T-cell (primary cell): ENCODE results near the gene SAMD1. TPM values are rescaled to one million over a fixed set of nuclear protein-coding genes. Genes with fewer than 3 reads are reported as not detected.

Experiments used
- ATAC-seq, 4 experiments: fragments of 200-7000 bp in 3 of 4; fragments of 150-1000 bp in 1 of 4; cut with Tn5 transposase; replicated peaks in 1 of 4; 1 replicate in 3 of 4; 2 replicates in 1 of 4; pipeline ENCODE4 v1.10.0; 2021; ENCODE audit warnings: moderate library complexity in 3 of 4, mild to moderate bottlenecking in 2 of 4, moderate number of reproducible peaks in 1 of 4
- CTCF ChIA-PET, 2 donors: fragments of 300-600 bp; sonication (Branson Sonifier 250); formaldehyde crosslinking; loops; one replicate each; lab custom pipeline; 2022; ENCODE audit warnings: antibody characterized with exemption in 2 of 2; lab: Charles Lee
- POLR2A ChIA-PET, 2 donors: fragments of 300-600 bp; sonication (Branson Sonifier 250); formaldehyde crosslinking; loops; one replicate each; lab custom pipeline; 2022; ENCODE audit warnings: antibody characterized with exemption in 2 of 2; lab: Charles Lee
- DNase-seq, 35 experiments: peaks; one replicate each; pipeline versions ENCODE4 v3.0.0 to v3.0.0-alpha.2; 2013 to 2023
- H3K27ac ChIP-seq: one replicate; pipeline ENCODE4 v1.5.1; 2013; ENCODE audit warnings: low read length
- H3K27me3 ChIP-seq, 2 experiments: replicated peaks in 1 of 2; 1 replicate in 1 of 2; 2 replicates in 1 of 2; pipeline versions ENCODE4 v1.6.1 to v1.7.0; 2013; ENCODE audit warnings: low read length in 1 of 2, mixed read lengths in 1 of 2; ENCODE audit not compliant: control insufficient read depth in 2 of 2, insufficient read depth in 2 of 2; ENCODE audit errors: extremely low read depth in 1 of 2
- H3K36me3 ChIP-seq, 2 donors: 1 replicate in 1 of 2; 2 replicates in 1 of 2; pipeline versions ENCODE4 v1.6.1 to v1.7.0; 2013; ENCODE audit warnings: low read length in 1 of 2; ENCODE audit not compliant: control insufficient read depth in 2 of 2, insufficient read depth in 1 of 2; ENCODE audit errors: extremely low read depth in 1 of 2
- H3K4me1 ChIP-seq, 2 experiments: 1 replicate in 1 of 2; 2 replicates in 1 of 2; pipeline versions ENCODE4 v1.6.1 to v1.7.0; 2013; ENCODE audit warnings: low read length in 2 of 2, mixed read lengths in 1 of 2; ENCODE audit not compliant: insufficient read depth in 2 of 2, control insufficient read depth in 1 of 2; ENCODE audit errors: extremely low read depth in 1 of 2
- H3K4me3 ChIP-seq, 2 donors: 1 replicate in 1 of 2; 2 replicates in 1 of 2; pipeline versions ENCODE4 v1.5.1 to v1.7.0; 2013; ENCODE audit warnings: mild to moderate bottlenecking in 2 of 2, low read length in 1 of 2, moderate library complexity in 1 of 2; ENCODE audit not compliant: control insufficient read depth in 1 of 2; ENCODE audit errors: extremely low read depth in 1 of 2
- H3K9me3 ChIP-seq: 2 replicates; pipeline ENCODE4 v1.7.0; 2013
- H3K27ac Mint-ChIP-seq, 2 donors: one replicate each; pipeline ENCODE4 v1.8.0; 2020 to 2021; ENCODE audit warnings: mild to moderate bottlenecking in 2 of 2, mixed read lengths in 2 of 2
- H3K27me3 Mint-ChIP-seq, 2 donors: one replicate each; pipeline ENCODE4 v1.8.0; 2021 to 2022; ENCODE audit warnings: mixed read lengths in 2 of 2
- H3K36me3 Mint-ChIP-seq: one replicate; pipeline ENCODE4 v1.8.0; 2021; ENCODE audit warnings: mixed read lengths
- H3K4me1 Mint-ChIP-seq, 3 donors: one replicate each; pipeline ENCODE4 v1.8.0; 2020 to 2022; ENCODE audit warnings: mixed read lengths in 3 of 3, mild to moderate bottlenecking in 1 of 3
- H3K4me3 Mint-ChIP-seq, 3 donors: one replicate each; pipeline ENCODE4 v1.8.0; 2020 to 2022; ENCODE audit warnings: mild to moderate bottlenecking in 3 of 3, mixed read lengths in 3 of 3, moderate library complexity in 3 of 3
- H3K9me3 Mint-ChIP-seq, 3 donors: one replicate each; pipeline ENCODE4 v1.8.0; 2020 to 2022; ENCODE audit warnings: mixed read lengths in 3 of 3
- WGBS: methylation state at CpG from one replicate; pipeline ENCODE4 v1.1.5; 2013; ENCODE audit warnings: missing lambda C conversion rate; ENCODE audit not compliant: insufficient coverage; 5-methylcytosine and 5-hydroxymethylcytosine counted together
- total RNA-seq, 35 experiments: library from RNA in 6 of 35; stranded (reverse) in 6 of 35; fragments of 120-200 nt in 1 of 35; gene quantifications; one replicate each; pipeline versions ENCODE4 v1.2.1 to v1.2.4 and lab custom pipeline; 2013 to 2026

Gene SAMD1
- total RNA-seq, 5 donors from 2014 or later (not counting 1 experiment from before 2014, with no cell fraction given) = 38.9 to 75.0 (median 59.2) TPM

DNA sequence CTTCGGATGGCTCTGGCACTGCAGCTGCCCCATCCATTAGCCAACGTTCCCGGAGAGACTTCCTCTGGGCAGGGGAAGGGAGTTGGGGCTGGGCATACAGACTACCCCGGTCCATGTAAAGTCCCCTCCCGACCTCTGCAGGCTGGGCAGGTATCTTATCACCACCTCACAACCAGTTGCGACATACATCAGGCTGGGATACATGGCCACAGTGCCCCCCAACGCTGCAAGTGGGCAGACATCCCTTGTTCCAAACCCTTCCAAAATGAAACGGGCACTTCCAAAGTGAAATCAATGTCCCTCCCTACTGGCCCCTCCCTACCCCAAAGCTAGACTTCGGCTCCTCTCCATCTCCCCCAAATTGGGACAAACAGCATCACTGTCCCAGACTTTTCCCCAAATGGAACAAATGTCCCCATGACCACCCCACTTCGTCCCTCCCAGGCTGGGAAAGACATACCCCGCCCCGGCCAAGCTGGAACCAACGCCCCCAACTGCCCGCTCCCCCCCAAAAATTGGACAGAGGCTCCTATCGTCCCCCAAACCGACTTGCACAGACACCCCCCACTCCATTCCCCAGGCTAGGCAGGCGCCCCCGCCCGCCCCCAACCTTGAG is 33.7 kb downstream of the SAMD1 start:
- no peak overlapping the region for H3K4me3 ChIP-seq
- H3K4me1 ChIP-seq = peaks cover 3 to 24% of the 10 kb centered on the region in 2 experiments
- ChIA-PET CTCF (interaction anchor here (0.5 to 0.6 kb wide), 4 partner anchors 53 to 272 kb away, joined by 3 to 6 read pairs (median 4); no protein-coding TSS in a partner anchor), POLR2A (no interaction called here)
- H3K27me3 ChIP-seq = peaks cover 4 to 54% of the 10 kb centered on the region in 2 experiments
- no peaks in the 10 kb centered on the region for H3K9me3 Mint-ChIP-seq
- H3K36me3 ChIP-seq = peaks cover 12 to 14% of the 10 kb centered on the region in 2 donors
- ATAC-seq (no peak), DNase-seq (no peak)
- H3K27ac ChIP-seq = no peak overlapping the region
- no peaks in the 10 kb centered on the region for H3K9me3 ChIP-seq
- H3K4me1 Mint-ChIP-seq = peaks cover 14 to 32% (median 23%) of the 10 kb centered on the region in 3 donors
- H3K27me3 Mint-ChIP-seq = peaks cover 19 to 31% of the 10 kb centered on the region in 2 donors
- 48% methylated on average over 11 of the region's 19 CpGs for WGBS
- peaks cover 11% of the 10 kb centered on the region for H3K36me3 Mint-ChIP-seq
- H3K27ac Mint-ChIP-seq = no peak overlapping the region
- H3K4me3 Mint-ChIP-seq = peak overlapping the region; percentile 31 to 75 (median 41)

- peaks cover 15% of the 10 kb centered on the region for H3K36me3 Mint-ChIP-seq
- no peak overlapping the region for H3K27ac Mint-ChIP-seq
- H3K27me3 Mint-ChIP-seq = peaks cover 19 to 26% of the 10 kb centered on the region in 2 donors
- CTCF ChIA-PET = interaction anchor here in 1 of 2 donors (0.6 kb wide), 1 partner anchor 147 kb away, joined by 4 read pairs; no protein-coding TSS in a partner anchor
- no peaks in the 10 kb centered on the region for H3K9me3 Mint-ChIP-seq
- 97% methylated on average over 8 of the region's 10 CpGs for WGBS
- H3K27ac ChIP-seq = no peak overlapping the region
- ATAC-seq (no peak), DNase-seq (no peak)
- H3K4me1 ChIP-seq = peaks cover 3 to 24% of the 10 kb centered on the region in 2 experiments
- no peak overlapping the region for H3K4me3 ChIP-seq
- H3K4me3 Mint-ChIP-seq = peak overlapping the region in 2 of 3 donors; percentile 31 to 75
- peaks cover 4 to 47% of the 10 kb centered on the region in 2 experiments for H3K27me3 ChIP-seq
- peaks cover 14 to 21% of the 10 kb centered on the region in 2 donors for H3K36me3 ChIP-seq
- peaks cover 14 to 32% (median 23%) of the 10 kb centered on the region in 3 donors for H3K4me1 Mint-ChIP-seq
- POLR2A ChIA-PET = no interaction called here
- H3K9me3 ChIP-seq = no peaks in the 10 kb centered on the region
Observed at GRCh38 chr19:14056069-14056666, 34.4 kb downstream of the SAMD1 start.

DNA sequence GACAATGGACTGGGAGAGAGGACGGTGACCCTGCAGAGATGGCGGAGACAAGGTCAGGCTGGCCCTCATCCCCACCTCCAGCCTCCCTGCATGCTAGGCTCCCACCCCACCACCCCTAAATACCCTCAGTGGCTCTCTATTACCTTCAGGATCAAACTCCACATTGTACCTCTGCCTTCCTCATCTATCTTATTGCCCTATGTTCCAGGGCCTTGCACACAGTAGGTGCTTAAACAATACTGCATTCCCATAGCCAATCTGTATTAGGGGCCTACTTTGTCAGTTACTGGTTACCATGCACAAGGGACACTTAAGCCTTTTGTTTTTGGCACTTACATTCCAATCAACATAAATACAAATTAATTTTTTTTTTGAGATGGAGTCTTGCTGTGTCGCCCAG is 35.2 kb downstream of the SAMD1 start:
- CTCF ChIA-PET = no interaction called here
- 95% methylated on average over 3 of the region's 3 CpGs for WGBS

GRCh38 chr19:14054721-14055120 is 35.8 kb downstream of the SAMD1 start:
- ATAC-seq = peak in 1 of 4 experiments; percentile 16
- DNase-seq = no peak
- no peaks in the 10 kb centered on the region for H3K9me3 Mint-ChIP-seq
- no peak overlapping the region for H3K4me3 ChIP-seq
- WGBS = 30% methylated on average over 6 of the region's 11 CpGs
- H3K27me3 ChIP-seq = peaks cover 3 to 33% of the 10 kb centered on the region in 2 experiments
- ChIA-PET POLR2A (no interaction called here), CTCF (no interaction called here)
- H3K4me1 Mint-ChIP-seq = peaks cover 14 to 32% (median 22%) of the 10 kb centered on the region in 3 donors
- peaks cover 17 to 20% of the 10 kb centered on the region in 2 donors for H3K27me3 Mint-ChIP-seq
- no peak overlapping the region for H3K27ac ChIP-seq
- no peaks in the 10 kb centered on the region for H3K9me3 ChIP-seq
- H3K4me1 ChIP-seq = peaks cover 3 to 23% of the 10 kb centered on the region in 2 experiments
- H3K27ac Mint-ChIP-seq = no peak overlapping the region
- H3K36me3 ChIP-seq = peaks cover 16 to 34% of the 10 kb centered on the region in 2 donors
- H3K4me3 Mint-ChIP-seq = no peak overlapping the region
- peaks cover 23% of the 10 kb centered on the region for H3K36me3 Mint-ChIP-seq

More for the DNA sequence above, 35.2 kb downstream of the SAMD1 start:
- no peaks in the 10 kb centered on the region for H3K9me3 Mint-ChIP-seq
- peaks cover 14 to 32% (median 23%) of the 10 kb centered on the region in 3 donors for H3K4me1 Mint-ChIP-seq
- peaks cover 14 to 28% of the 10 kb centered on the region in 2 donors for H3K36me3 ChIP-seq
- H3K4me3 Mint-ChIP-seq = no peak overlapping the region
- H3K4me1 ChIP-seq = peaks cover 3 to 24% of the 10 kb centered on the region in 2 experiments
- no peak overlapping the region for H3K27ac ChIP-seq
- H3K4me3 ChIP-seq = no peak overlapping the region
- no peak overlapping the region for H3K27ac Mint-ChIP-seq
- peaks cover 17% of the 10 kb centered on the region for H3K36me3 Mint-ChIP-seq
- ATAC-seq = peak in 1 of 4 experiments; percentile 5
- POLR2A ChIA-PET = no interaction called here
- no peak for DNase-seq
- peaks cover 19 to 23% of the 10 kb centered on the region in 2 donors for H3K27me3 Mint-ChIP-seq
- no peaks in the 10 kb centered on the region for H3K9me3 ChIP-seq
- H3K27me3 ChIP-seq = peaks cover 4 to 40% of the 10 kb centered on the region in 2 experiments

DNA sequence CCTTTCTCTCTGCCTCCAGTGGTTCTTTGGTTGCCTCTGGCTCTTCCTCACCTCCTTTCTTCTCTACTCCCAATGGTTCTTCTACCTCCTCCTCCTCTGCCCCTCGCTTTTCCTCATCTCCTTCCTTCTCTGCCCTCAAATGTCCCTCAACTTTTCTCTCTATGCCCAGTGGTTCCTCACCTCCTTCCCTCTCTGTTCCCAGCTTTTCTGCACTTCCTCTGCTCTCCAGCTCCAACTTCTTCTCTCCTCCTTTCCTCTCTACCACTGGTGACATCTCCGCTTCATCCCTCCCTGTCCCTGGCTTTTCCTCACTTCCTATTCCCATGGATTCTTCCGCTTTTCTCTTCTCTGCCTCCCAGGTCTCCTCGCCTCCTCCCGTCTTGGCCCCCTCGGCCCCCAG is 36.5 kb downstream of the SAMD1 start:
- H3K36me3 ChIP-seq = peaks cover 16 to 40% of the 10 kb centered on the region in 2 donors
- 78% methylated on average over 4 of the region's 6 CpGs for WGBS
- ChIA-PET CTCF (no interaction called here), POLR2A (no interaction called here)
- H3K27me3 ChIP-seq = peaks cover 2 to 27% of the 10 kb centered on the region in 2 experiments
- ATAC-seq (no peak), DNase-seq (no peak)
- no peak overlapping the region for H3K27ac ChIP-seq
- H3K4me1 ChIP-seq = peaks cover 3 to 20% of the 10 kb centered on the region in 2 experiments
- H3K9me3 Mint-ChIP-seq = no peaks in the 10 kb centered on the region
- H3K4me3 Mint-ChIP-seq = no peak overlapping the region
- H3K27me3 Mint-ChIP-seq = peaks cover 14 to 16% of the 10 kb centered on the region in 2 donors
- H3K4me3 ChIP-seq = no peak overlapping the region
- H3K9me3 ChIP-seq = no peaks in the 10 kb centered on the region
- H3K4me1 Mint-ChIP-seq = peaks cover 14 to 32% (median 18%) of the 10 kb centered on the region in 3 donors
- H3K27ac Mint-ChIP-seq = peak overlapping the region in 1 of 2 donors; percentile 25
- H3K36me3 Mint-ChIP-seq = peaks cover 23% of the 10 kb centered on the region

GRCh38 chr19:14053500-14053899 is 37.1 kb downstream of the SAMD1 start:
- peaks cover 3 to 14% of the 10 kb centered on the region in 2 experiments for H3K4me1 ChIP-seq
- H3K4me3 ChIP-seq = no peak overlapping the region
- ChIA-PET POLR2A (no interaction called here), CTCF (interaction anchor here in 1 of 2 donors (0.5 kb wide), 1 partner anchor 91 kb away, joined by 3 read pairs; no protein-coding TSS in a partner anchor)
- DNase-seq (no peak), ATAC-seq (no peak)
- Mint-ChIP-seq H3K27ac (no peak overlapping the region), H3K27me3 (peaks cover 9 to 10% of the 10 kb centered on the region in 2 donors), H3K36me3 (peaks cover 26% of the 10 kb centered on the region), H3K4me1 (peaks cover 8 to 27% (median 12%) of the 10 kb centered on the region in 3 donors), H3K9me3 (no peaks in the 10 kb centered on the region), H3K4me3 (no peak overlapping the region)
- H3K27ac ChIP-seq = no peak overlapping the region
- H3K9me3 ChIP-seq = no peaks in the 10 kb centered on the region
- 93% methylated on average over 10 of the region's 11 CpGs for WGBS
- peaks cover 16 to 46% of the 10 kb centered on the region in 2 donors for H3K36me3 ChIP-seq
- peaks cover 2 to 21% of the 10 kb centered on the region in 2 experiments for H3K27me3 ChIP-seq
